GM10847 (cell line): ENCODE results near the gene CCDC40.

Experiments used
- POLR2A ChIP-seq: IDR thresholded peaks from 2 replicates; pipeline ENCODE4 v1.6.1; 2011; ENCODE audit not compliant: insufficient read length; ENCODE audit errors: extremely low read depth

The CCDC40 gene

DNA sequence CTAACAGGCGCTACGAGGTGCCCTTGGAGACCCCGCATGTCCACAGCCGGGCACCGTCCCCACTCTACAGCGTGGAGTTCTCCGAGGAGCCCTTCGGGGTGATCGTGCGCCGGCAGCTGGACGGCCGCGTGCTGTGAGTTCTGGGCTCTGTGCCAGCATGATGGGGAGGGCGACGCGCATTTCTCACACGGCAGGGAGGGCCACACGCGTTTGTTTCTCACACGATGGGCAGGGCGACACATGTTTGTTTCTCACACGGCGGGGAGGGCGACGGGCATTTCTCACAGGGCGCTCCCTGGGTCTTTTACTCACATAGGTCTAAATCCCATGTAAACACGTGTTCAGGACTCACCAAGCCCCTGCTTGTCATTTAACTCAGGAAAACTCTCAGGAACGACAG, 69.3 kb downstream of the CCDC40 start:
- no peak for TF ChIP-seq POLR2A

DNA sequence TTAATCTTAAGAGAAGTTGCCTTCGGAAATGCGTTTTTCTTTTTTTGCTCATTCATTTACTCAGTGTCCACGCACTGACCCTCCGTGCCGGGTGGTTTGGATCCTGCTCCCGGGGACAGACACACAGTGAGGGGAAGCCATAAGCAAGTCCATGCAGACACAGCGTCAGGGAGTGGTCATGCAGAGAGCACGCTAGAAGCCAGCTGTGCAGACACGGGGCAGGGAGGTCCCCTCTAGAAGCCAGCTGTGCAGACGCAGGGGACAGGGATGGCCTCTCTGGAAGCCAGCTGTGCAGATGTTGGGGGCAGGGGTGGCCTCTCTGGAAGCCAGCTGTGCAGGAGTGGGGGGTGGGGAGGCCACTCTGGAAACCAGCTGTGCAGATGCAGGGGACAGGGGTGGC, 69.7 kb downstream of the CCDC40 start:
- no peak for TF ChIP-seq POLR2A

DNA sequence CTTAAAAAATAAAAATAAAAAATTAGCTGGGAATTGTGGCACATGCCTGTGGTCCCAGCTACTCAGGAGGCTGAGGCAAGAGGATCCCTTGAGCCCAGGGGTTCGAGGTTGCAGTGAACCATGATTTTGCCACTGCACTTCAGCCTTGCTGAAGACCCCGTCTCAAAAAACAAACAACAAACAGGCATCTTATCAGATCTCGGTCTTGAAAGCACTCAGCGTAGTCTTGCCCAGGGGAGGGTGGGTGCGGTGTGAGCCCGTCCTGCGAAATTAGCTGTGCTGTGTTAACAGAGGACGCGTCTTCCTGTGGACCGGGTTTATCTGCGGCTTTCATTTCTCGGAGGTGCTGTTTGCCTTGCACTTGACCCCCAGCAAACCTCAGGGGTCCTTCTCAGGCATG, 70.3 kb downstream of the CCDC40 start:
- no peak for TF ChIP-seq POLR2A

DNA sequence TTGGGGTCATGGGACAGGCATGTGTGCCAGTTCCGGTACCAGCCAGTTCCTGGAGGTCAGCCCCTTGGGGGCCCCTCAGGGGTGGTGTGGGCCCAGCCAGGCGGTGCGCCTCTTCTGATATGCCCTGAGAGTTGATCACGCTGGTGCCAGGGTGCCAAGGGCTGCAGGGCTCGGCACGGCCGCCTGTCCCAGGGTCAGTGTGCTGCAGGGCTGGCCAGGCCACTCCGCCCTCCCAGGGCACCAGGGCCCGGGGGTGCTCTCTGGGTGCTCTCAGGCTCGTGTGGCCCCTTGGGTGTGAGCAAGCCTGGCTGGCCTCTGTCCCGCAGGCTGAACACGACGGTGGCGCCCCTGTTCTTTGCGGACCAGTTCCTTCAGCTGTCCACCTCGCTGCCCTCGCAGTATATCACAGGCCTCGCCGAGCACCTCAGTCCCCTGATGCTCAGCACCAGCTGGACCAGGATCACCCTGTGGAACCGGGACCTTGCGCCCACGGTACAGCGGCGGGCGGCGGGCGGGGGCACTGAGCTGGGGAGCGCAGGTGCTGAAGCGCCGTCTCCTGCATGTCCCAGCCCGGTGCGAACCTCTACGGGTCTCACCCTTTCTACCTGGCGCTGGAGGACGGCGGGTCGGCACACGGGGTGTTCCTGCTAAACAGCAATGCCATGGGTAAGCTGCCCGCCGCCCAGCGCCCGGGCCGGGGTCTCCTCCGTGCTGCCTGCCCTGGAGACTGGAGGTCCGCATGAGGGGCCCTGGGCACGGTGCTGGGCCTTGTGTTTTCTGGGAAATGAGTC, 71.0 kb downstream of the CCDC40 start:
- TF ChIP-seq POLR2A: no peak

DNA sequence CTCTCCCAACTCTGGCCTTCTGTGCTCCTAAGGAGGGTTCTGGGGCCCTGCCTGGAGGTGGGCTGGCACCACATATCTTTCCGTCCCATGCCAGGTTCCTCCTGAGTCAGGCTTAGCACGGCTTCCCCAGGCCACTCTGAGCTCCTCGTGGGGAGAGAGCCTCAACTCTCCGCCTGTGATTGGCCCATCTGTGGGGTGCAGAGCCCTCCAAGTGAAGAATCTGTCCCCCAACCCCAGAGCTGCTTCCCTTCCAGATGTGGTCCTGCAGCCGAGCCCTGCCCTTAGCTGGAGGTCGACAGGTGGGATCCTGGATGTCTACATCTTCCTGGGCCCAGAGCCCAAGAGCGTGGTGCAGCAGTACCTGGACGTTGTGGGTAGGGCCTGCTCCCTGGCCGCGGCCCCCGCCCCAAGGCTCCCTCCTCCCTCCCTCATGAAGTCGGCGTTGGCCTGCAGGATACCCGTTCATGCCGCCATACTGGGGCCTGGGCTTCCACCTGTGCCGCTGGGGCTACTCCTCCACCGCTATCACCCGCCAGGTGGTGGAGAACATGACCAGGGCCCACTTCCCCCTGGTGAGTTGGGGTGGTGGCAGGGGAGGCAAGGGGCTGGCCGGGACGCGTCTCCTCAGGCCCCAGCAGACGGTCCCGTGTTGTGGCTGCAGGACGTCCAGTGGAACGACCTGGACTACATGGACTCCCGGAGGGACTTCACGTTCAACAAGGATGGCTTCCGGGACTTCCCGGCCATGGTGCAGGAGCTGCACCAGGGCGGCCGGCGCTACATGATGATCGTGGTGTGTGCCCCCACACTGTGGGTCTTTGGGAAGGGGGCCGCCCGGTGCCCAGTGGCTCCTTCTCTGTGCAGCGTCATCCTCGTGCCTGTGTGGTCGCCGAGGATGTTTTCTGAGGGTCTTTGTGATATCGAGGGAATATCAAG, 71.9 kb downstream of the CCDC40 start:
- TF ChIP-seq POLR2A: no peak

DNA sequence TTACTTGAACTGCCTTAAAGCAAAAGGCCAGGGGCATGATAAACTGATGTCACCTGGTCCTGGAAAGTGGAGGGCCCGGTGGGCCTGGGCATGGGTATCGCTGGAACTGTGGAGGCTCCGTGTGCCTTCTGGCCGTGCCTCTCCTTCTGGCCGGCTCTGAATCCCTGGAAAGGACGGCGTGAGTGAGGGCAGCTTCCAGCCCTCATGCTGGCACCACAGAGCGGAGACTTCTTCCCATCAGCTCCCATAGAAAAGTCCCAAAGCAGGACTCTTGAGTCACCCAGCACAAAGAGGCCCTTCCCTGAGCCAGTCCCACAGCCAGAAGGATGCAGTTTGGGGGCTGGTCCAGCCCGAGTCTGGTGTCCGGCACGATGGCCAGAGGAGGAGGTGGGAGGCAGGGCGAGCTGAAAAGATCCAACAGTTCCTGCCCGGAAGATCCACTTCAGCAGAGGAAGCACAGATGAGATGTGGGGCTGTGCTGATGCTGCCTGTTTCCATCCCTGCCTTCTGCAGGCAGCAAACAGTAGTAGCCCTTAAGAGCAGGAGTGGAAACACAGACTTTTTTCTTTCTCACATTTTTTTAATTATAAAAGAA, 72.7 kb downstream of the CCDC40 start:
- TF ChIP-seq POLR2A: no peak

DNA sequence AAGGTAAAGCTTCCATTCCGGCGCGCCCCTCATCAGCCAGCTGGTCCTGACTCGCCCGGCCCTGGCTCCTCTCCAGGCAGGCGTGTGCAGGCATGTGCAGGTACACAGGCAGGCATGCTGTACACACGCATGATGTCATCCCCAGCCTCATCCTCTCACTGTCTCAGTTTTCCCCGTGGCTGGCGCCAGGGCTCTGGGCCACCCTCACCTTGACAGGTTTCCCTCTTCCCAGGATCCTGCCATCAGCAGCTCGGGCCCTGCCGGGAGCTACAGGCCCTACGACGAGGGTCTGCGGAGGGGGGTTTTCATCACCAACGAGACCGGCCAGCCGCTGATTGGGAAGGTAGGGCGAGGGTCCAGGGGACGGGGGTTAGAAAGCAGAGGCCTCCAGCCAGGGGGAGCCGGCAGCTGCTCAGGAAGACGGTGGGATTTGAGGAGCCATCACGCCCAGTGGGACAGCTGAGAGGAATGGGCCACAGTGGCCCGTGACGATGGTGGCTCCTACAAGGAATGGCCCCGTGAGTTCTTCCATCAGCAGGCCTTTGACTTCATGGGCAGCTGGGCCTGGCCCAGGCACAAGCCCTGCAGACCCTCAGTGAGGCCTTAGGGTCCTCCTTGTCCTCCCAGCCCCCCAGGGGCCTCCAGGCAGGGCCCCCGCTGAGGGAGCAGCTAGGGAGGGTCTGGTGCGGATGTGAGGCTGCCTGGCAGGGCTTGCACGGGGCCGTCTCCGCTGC, 73.4 kb downstream of the CCDC40 start:
- TF ChIP-seq POLR2A: no peak

DNA sequence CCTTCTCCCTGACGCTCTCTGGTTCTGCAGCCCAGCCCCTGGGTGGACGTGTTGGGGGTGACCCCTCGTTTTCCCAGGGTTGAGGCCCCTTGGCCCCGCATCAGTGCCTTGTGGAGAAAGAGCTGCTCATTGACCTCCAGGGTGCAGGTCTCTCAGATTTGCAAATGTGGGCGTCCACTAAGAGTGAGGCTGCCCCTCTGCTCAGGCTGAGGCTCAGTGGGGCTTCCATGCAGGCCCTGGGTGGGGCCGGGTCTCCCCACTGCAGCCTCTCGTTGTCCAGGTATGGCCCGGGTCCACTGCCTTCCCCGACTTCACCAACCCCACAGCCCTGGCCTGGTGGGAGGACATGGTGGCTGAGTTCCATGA, 74.0 kb downstream of the CCDC40 start:
- no peak for TF ChIP-seq POLR2A

DNA sequence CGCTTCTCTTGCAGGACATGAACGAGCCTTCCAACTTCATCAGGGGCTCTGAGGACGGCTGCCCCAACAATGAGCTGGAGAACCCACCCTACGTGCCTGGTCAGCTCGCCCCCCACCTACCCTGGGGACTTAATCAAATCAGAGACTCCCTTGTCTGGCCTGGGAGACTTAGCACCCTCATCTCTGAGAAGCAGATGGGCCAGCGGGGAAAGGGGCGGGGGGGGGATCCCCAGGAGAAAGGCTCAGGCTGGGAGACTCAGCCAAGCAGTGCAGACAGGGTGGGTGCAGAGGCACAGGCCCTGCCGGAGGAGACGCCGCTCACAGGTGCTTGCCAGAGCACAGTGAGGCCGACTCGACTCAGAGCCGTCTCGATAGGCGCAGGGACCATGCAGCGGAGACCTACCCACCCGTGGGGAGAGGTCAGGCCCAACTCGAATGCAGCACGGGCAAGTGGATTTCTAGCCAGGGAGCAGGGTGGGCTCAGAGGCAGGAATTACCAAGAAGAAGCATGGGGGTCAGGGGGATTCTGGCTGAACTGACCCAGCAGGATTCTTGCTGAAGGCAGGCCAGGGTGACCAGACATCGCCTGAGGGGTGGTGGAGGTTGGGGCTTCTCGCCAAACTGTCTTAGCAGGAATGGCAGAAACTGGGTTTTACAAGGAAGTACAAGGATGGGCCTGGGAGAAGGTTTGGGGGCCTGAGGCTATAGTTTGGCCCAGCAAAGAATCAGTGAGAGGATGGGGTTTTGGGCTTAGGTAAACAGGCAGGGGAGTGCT, 74.7 kb downstream of the CCDC40 start:
- TF ChIP-seq POLR2A: no peak

DNA sequence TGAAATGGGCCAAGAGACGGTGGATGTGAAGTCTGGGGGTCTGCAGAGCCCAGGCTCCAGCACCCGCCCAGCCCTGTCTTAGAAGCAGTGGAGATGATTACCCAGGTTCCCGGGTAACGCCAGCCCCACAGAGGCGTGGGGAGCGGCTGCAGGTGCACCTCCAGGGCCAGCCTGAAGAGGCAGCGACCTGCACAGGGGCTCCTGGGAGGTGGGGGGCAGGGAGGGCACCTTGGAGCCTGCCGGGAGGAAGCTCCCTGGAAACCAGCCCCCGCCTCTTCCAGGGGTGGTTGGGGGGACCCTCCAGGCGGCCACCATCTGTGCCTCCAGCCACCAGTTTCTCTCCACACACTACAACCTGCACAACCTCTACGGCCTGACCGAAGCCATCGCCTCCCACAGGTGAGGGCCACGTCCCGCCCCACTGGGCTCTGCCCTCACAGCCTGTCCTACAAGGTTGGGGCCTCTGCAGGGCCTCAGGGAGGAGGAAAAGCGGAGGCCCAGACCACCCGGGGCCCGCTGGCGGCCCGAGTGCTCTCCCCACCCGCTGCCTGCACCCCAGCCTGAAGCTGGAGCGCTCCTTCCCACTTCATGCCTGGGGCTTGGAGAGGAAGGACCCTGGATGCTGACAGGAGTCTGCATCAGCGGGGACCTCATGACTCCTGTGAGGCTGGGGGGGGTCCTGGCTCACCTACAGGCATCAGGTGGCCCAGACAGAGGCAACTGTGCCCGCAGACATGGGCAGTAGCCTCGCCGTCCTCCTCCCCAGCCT, 75.4 kb downstream of the CCDC40 start:
- no peak for TF ChIP-seq POLR2A

DNA sequence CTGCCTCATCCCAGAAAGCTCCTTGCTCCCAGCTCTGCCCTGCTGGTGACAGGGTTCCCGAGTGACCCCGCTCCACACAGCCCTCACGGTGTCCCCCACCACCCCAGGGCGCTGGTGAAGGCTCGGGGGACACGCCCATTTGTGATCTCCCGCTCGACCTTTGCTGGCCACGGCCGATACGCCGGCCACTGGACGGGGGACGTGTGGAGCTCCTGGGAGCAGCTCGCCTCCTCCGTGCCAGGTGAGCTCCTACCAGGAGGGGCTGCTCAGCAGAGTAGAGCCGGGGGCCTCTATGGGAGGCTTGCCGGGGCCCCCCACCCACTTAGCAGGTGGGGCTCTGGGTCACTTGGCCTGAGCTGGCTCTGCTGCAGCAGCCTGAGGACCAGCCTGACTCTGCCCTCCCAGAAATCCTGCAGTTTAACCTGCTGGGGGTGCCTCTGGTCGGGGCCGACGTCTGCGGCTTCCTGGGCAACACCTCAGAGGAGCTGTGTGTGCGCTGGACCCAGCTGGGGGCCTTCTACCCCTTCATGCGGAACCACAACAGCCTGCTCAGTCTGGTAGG, 76.1 kb downstream of the CCDC40 start:
- TF ChIP-seq POLR2A: no peak

DNA sequence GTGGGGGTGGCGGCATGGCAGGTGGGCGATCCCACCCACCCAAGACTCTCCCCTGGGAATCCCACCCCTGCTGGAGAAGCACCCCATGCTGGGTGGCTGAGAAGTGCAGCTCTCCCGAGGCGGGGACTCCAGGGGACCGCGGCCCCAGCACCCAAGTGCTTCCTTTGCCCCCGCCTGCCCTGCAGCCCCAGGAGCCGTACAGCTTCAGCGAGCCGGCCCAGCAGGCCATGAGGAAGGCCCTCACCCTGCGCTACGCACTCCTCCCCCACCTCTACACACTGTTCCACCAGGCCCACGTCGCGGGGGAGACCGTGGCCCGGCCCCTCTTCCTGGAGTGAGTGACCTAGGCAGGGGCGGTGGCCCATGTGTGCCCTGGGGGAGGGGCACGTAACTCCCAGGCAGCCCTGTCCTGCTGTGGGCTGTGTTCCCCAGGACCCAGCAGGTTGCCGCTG, 76.6 kb downstream of the CCDC40 start:
- TF ChIP-seq POLR2A: no peak

DNA sequence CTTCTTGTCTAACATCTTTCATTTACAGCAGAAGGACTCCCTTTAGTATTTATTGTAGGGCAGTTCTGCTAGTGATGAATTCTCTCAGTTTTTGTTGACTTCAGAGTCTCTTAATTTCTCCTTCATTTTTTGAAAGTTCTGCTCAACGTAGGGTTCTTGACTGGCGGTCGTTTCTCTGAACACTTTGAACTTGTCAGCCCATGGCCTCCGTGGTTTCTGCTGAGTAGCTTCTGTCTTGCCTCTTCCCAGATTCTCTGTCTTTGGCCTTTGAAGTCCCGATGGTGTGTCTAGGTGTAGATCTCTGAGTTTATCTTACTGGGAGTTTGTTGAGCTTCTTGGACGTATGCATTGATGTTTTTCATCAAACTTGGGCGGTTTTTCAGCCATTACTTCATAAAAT, 78.3 kb downstream of the CCDC40 start:
- no peak for TF ChIP-seq POLR2A

DNA sequence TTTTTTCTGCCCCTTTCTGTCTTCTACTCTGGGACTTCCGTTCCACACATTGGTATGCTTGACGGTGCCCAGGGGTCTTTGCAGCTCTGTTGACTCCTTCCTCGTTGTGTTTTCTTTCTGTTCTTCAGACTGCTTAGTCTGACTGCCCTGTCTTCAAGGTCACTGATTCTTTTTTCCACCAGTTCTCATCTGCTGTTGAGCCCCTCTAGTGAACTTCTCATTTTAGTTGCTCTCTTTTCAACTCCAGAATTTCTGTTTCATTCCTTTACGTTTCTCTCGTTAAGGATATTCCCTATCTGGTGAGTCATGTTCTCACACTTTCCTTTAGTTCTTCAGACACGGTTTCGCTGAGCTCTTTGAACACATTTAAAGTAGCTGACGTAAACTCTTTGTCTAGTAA, 78.7 kb downstream of the CCDC40 start:
- TF ChIP-seq POLR2A: no peak
